Naive B cell (primary cell): ENCODE measurements around the gene TINAGL1. TPM values are rescaled to one million over a fixed set of nuclear protein-coding genes. Genes with fewer than 3 reads are reported as not detected.
A peak's percentile ranks its signal among the peaks of the same experiment; 100 is the strongest.

Experiments
- ATAC-seq, 2 donors: fragments of 150-1000 bp; cut with Tn5 transposase; 2 replicates each; pipeline ENCODE4 v1.10.0; 2021; ENCODE audit warnings: low read depth in 2 of 2, mild to moderate bottlenecking in 2 of 2, moderate library complexity in 2 of 2
- DNase-seq: peaks from one replicate; pipeline ENCODE4 v3.0.0; 2022
- H3K27ac Mint-ChIP-seq, 6 donors: one replicate each; pipeline ENCODE4 v1.8.0; 2020 to 2022; ENCODE audit warnings: mild to moderate bottlenecking in 6 of 6, mixed read lengths in 6 of 6, moderate library complexity in 5 of 6, inconsistent platforms in 2 of 6
- H3K27me3 Mint-ChIP-seq, 3 donors: one replicate each; pipeline ENCODE4 v1.8.0; 2021 to 2022; ENCODE audit warnings: mixed read lengths in 3 of 3, mild to moderate bottlenecking in 1 of 3
- H3K36me3 Mint-ChIP-seq, 2 donors: one replicate each; pipeline ENCODE4 v1.8.0; 2020 to 2022; ENCODE audit warnings: mixed read lengths in 2 of 2, inconsistent platforms in 1 of 2, mild to moderate bottlenecking in 1 of 2
- H3K4me1 Mint-ChIP-seq, 3 donors: one replicate each; pipeline ENCODE4 v1.8.0; 2020 to 2022; ENCODE audit warnings: mixed read lengths in 3 of 3, inconsistent platforms in 1 of 3, mild to moderate bottlenecking in 1 of 3, moderate library complexity in 1 of 3
- H3K4me3 Mint-ChIP-seq, 8 donors: one replicate each; pipeline ENCODE4 v1.8.0; 2020 to 2022; ENCODE audit warnings: mild to moderate bottlenecking in 8 of 8, mixed read lengths in 8 of 8, moderate library complexity in 8 of 8, inconsistent platforms in 2 of 8
- H3K9me3 Mint-ChIP-seq, 7 donors: one replicate each; pipeline ENCODE4 v1.8.0; 2020 to 2022; ENCODE audit warnings: mixed read lengths in 7 of 7, mild to moderate bottlenecking in 5 of 7, inconsistent platforms in 2 of 7, moderate library complexity in 1 of 7
- polyA plus RNA-seq, 6 donors: library from polyadenylated mRNA; unstranded; fragments of 300-500 nt; fragmentation: Illumina TruSeq; gene quantifications; one replicate each; pipeline ENCODE4 v1.2.3, GENCODE V29; 2021; ENCODE audit warnings: low read depth in 6 of 6

Gene TINAGL1
- polyA plus RNA-seq, 6 donors from 2014 or later, result not detected

- Mint-ChIP-seq H3K4me1 (peaks cover 4 to 21% (median 14%) of the 10 kb centered on the region in 3 donors), H3K4me3 (peak overlapping the region in 1 of 8 donors; percentile 25), H3K36me3 (no peaks in the 10 kb centered on the region), H3K27ac (peak overlapping the region in 2 of 6 donors; percentile 78), H3K27me3 (peaks cover 4 to 28% (median 18%) of the 10 kb centered on the region in 3 donors), H3K9me3 (no peaks in the 10 kb centered on the region)
- no peak for DNase-seq
- no peak for ATAC-seq
Observed at GRCh38 chr1:31571340-31572295, 4.7 kb upstream of the TINAGL1 start.

- H3K4me1 Mint-ChIP-seq, result peaks cover 4 to 23% (median 14%) of the 10 kb centered on the region in 3 donors
- no peaks in the 10 kb centered on the region for H3K9me3 Mint-ChIP-seq
- DNase-seq (no peak), ATAC-seq (no peak)
- H3K27me3 Mint-ChIP-seq, result peaks cover 4 to 32% (median 21%) of the 10 kb centered on the region in 3 donors
- H3K27ac Mint-ChIP-seq, result no peak overlapping the region
- H3K36me3 Mint-ChIP-seq, result no peaks in the 10 kb centered on the region
- no peak overlapping the region for H3K4me3 Mint-ChIP-seq
Observed at GRCh38 chr1:31572323-31573104, 3.8 kb upstream of the TINAGL1 start.

- Mint-ChIP-seq H3K36me3 (no peaks in the 10 kb centered on the region), H3K27ac (no peak overlapping the region), H3K4me1 (peaks cover 4 to 23% (median 14%) of the 10 kb centered on the region in 3 donors), H3K9me3 (no peaks in the 10 kb centered on the region), H3K4me3 (no peak overlapping the region), H3K27me3 (peaks cover 4 to 32% (median 21%) of the 10 kb centered on the region in 3 donors)
- DNase-seq (no peak), ATAC-seq (no peak)
Observed at GRCh38 chr1:31573261-31573660, 3.1 kb upstream of the TINAGL1 start.

- Mint-ChIP-seq H3K27me3 (peaks cover 4 to 34% (median 21%) of the 10 kb centered on the region in 3 donors), H3K27ac (peak overlapping the region in 1 of 6 donors; percentile 26), H3K9me3 (no peaks in the 10 kb centered on the region), H3K36me3 (no peaks in the 10 kb centered on the region), H3K4me1 (peaks cover 4 to 23% (median 14%) of the 10 kb centered on the region in 3 donors), H3K4me3 (no peak overlapping the region)
- ATAC-seq (no peak), DNase-seq (no peak)
Observed at GRCh38 chr1:31574749-31575368, 1.5 kb upstream of the TINAGL1 start.

GRCh38 chr1:31575369-31576140 is 760 bp upstream of the TINAGL1 start:
- peaks cover 4 to 41% (median 25%) of the 10 kb centered on the region in 3 donors for H3K27me3 Mint-ChIP-seq

GRCh38 chr1:31576743-31577455 is 584 bp downstream of the TINAGL1 start:
- Mint-ChIP-seq H3K36me3 (no peaks in the 10 kb centered on the region), H3K27me3 (peaks cover 4 to 41% (median 25%) of the 10 kb centered on the region in 3 donors), H3K9me3 (no peaks in the 10 kb centered on the region), H3K4me1 (peaks cover 0 to 12% (median 5%) of the 10 kb centered on the region in 3 donors), H3K27ac (no peak overlapping the region), H3K4me3 (peak overlapping the region in 3 of 8 donors; percentile 9 to 63 (median 12))
- ATAC-seq (no peak), DNase-seq (no peak)

More at GRCh38 chr1:31575369-31576140, 760 bp upstream of the TINAGL1 start:
- no peak overlapping the region for H3K27ac Mint-ChIP-seq
- H3K4me1 Mint-ChIP-seq, result peaks cover 4 to 23% (median 14%) of the 10 kb centered on the region in 3 donors
- DNase-seq (no peak), ATAC-seq (no peak)
- no peaks in the 10 kb centered on the region for H3K36me3 Mint-ChIP-seq
- H3K9me3 Mint-ChIP-seq, result no peaks in the 10 kb centered on the region
- H3K4me3 Mint-ChIP-seq, result no peak overlapping the region

- Mint-ChIP-seq H3K9me3 (no peaks in the 10 kb centered on the region), H3K4me3 (peak overlapping the region in 1 of 8 donors; percentile 63), H3K36me3 (no peaks in the 10 kb centered on the region), H3K27me3 (peaks cover 4 to 41% (median 25%) of the 10 kb centered on the region in 3 donors), H3K4me1 (peaks cover 0 to 11% (median 3%) of the 10 kb centered on the region in 3 donors), H3K27ac (no peak overlapping the region)
- DNase-seq, result no peak
- no peak for ATAC-seq
Observed at GRCh38 chr1:31577515-31578192, 1.3 kb downstream of the TINAGL1 start.

- no peak for DNase-seq
- no peaks in the 10 kb centered on the region for H3K9me3 Mint-ChIP-seq
- H3K4me1 Mint-ChIP-seq, result peaks cover 0 to 11% (median 3%) of the 10 kb centered on the region in 3 donors
- no peak overlapping the region for H3K4me3 Mint-ChIP-seq
- H3K27me3 Mint-ChIP-seq, result peaks cover under 1 to 35% (median 19%) of the 10 kb centered on the region in 3 donors
- H3K36me3 Mint-ChIP-seq, result no peaks in the 10 kb centered on the region
- no peak for ATAC-seq
- no peak overlapping the region for H3K27ac Mint-ChIP-seq
Observed at GRCh38 chr1:31579374-31579773, 3.1 kb downstream of the TINAGL1 start.

GRCh38 chr1:31580513-31580870 is 4.2 kb downstream of the TINAGL1 start:
- H3K4me1 Mint-ChIP-seq, result peaks cover 0 to 11% (median 3%) of the 10 kb centered on the region in 3 donors
- H3K9me3 Mint-ChIP-seq, result no peaks in the 10 kb centered on the region
- DNase-seq, result no peak
- no peak overlapping the region for H3K27ac Mint-ChIP-seq
- no peak overlapping the region for H3K4me3 Mint-ChIP-seq
- H3K36me3 Mint-ChIP-seq, result no peaks in the 10 kb centered on the region
- peaks cover 0 to 24% (median 15%) of the 10 kb centered on the region in 3 donors for H3K27me3 Mint-ChIP-seq
- no peak for ATAC-seq

GRCh38 chr1:31580891-31581603 is 4.7 kb downstream of the TINAGL1 start:
- ATAC-seq (no peak), DNase-seq (no peak)
- no peak overlapping the region for H3K27ac Mint-ChIP-seq
- no peak overlapping the region for H3K4me3 Mint-ChIP-seq
- no peaks in the 10 kb centered on the region for H3K9me3 Mint-ChIP-seq
- H3K27me3 Mint-ChIP-seq, result peaks cover 0 to 19% (median 12%) of the 10 kb centered on the region in 3 donors
- peaks cover 0 to 8% (median 3%) of the 10 kb centered on the region in 3 donors for H3K4me1 Mint-ChIP-seq
- H3K36me3 Mint-ChIP-seq, result no peaks in the 10 kb centered on the region
